Spleen (tissue), 11 donors: ENCODE data around the gene EFNB2. TPM values are rescaled to one million over a fixed set of nuclear protein-coding genes. Genes with fewer than 3 reads are reported as not detected.

Experiments
- DNase-seq: peaks from one replicate; pipeline ENCODE4 v3.0.0-alpha.2; 2020
- H3K27ac ChIP-seq, 8 donors: fragments of 200-600 bp; sonication (generic) in 7 of 8; 1 replicate in 4 of 8; 2 replicates in 4 of 8; pipeline versions ENCODE4 v1.5.0 to v1.8.0; 2016 to 2021; ENCODE audit warnings: inconsistent platforms in 4 of 8, mild to moderate bottlenecking in 4 of 8, moderate library complexity in 1 of 8
- H3K27me3 ChIP-seq, 7 donors: fragments of 200-600 bp; sonication (generic) in 6 of 7; replicated peaks in 1 of 7; 1 replicate in 4 of 7; 2 replicates in 3 of 7; pipeline versions ENCODE4 v1.5.0 to v1.8.0; 2016 to 2021; ENCODE audit warnings: inconsistent platforms in 3 of 7, mild to moderate bottlenecking in 1 of 7
- H3K36me3 ChIP-seq, 6 donors: fragments of 200-600 bp; sonication (generic) in 5 of 6; 1 replicate in 4 of 6; 2 replicates in 2 of 6; pipeline versions ENCODE4 v1.5.0 to v1.8.0; 2016 to 2021; ENCODE audit warnings: inconsistent platforms in 2 of 6
- H3K4me1 ChIP-seq, 6 donors: fragments of 200-600 bp; sonication (generic) in 5 of 6; 1 replicate in 3 of 6; 2 replicates in 3 of 6; pipeline versions ENCODE4 v1.5.0 to v1.8.0; 2016 to 2021; ENCODE audit warnings: inconsistent platforms in 3 of 6
- H3K4me3 ChIP-seq, 8 donors: fragments of 200-600 bp; sonication (generic) in 7 of 8; 1 replicate in 4 of 8; 2 replicates in 4 of 8; pipeline versions ENCODE4 v1.5.0 to v1.8.0; 2016 to 2021; ENCODE audit warnings: inconsistent platforms in 4 of 8, mild to moderate bottlenecking in 4 of 8, moderate library complexity in 2 of 8
- H3K9me3 ChIP-seq, 8 donors: fragments of 200-600 bp; sonication (generic) in 7 of 8; 1 replicate in 4 of 8; 2 replicates in 4 of 8; pipeline versions ENCODE4 v1.5.0 to v1.8.0; 2016 to 2021; ENCODE audit warnings: inconsistent platforms in 4 of 8
- CTCF ChIP-seq, 11 experiments: fragments of 200-600 bp in 7 of 11; fragments of 450-650 bp in 4 of 11; sonication (generic) in 4 of 11; IDR thresholded peaks in 8 of 11; conservative IDR thresholded peaks in 3 of 11; 1 replicate in 7 of 11; 2 replicates in 4 of 11; pipeline versions ENCODE4 v1.4.0 to v1.8.0; 2016 to 2021; ENCODE audit warnings: antibody characterized with exemption in 11 of 11, inconsistent platforms in 4 of 11, mild to moderate bottlenecking in 1 of 11
- POLR2A ChIP-seq, 3 donors: fragments of 450-650 bp; IDR thresholded peaks; one replicate each; pipeline ENCODE4 v1.5.1; 2017; ENCODE audit warnings: antibody characterized with exemption in 3 of 3, mild to moderate bottlenecking in 1 of 3
- POLR2AphosphoS5 ChIP-seq, 3 donors: sonication (generic); formaldehyde crosslinking; IDR thresholded peaks; one replicate each; pipeline ENCODE4 v1.5.1; 2017; ENCODE audit warnings: antibody characterized with exemption in 3 of 3
- WGBS, 5 donors: extraction: QIAGEN DNeasy Blood & Tissue Kit in 3 of 5; methylation state at CpG; one replicate each; pipeline versions ENCODE4 v1.1.5 to v1.1.7; 2013 to 2018; 5-methylcytosine and 5-hydroxymethylcytosine counted together
- intact Hi-C: fragments of 100-400 bp; cut with DNase I; formaldehyde crosslinking; loops from one replicate; pipeline ENCODE4 v1.15.0; 2023; ENCODE audit warnings: low total_unique reads
- polyA plus RNA-seq, 3 donors: library from polyadenylated mRNA; stranded (reverse); fragments of 200-250 nt; gene quantifications; one replicate each; pipeline ENCODE4 v1.2.1, GENCODE V29; 2013
- total RNA-seq, 7 donors: library from RNA; depleted of rRNA in 3 of 7; stranded (reverse); fragments of >200 nt in 3 of 7; fragmentation: NEBNext Ultra II Directional in 4 of 7; extraction: Animal tissue kit (Norgen Biotek cat#: 25700) in 4 of 7; gene quantifications; one replicate each; pipeline versions ENCODE4 v1.1.0 to v1.2.1, GENCODE V29; 2016 to 2021
- donor health status: healthy with polysubstance abuse.
- donor health status: DM: no; HTN: no; CAD: no; lungs with moderate emphysema.
- donor health status: DM: no; HTN: no; CAD: no.
- donor health status: Bipolar disorder and iron deficiency.
- donor health status: healthy.
- donor health status: DM: no; HTN: no; CAD: no.
- donor health status: DM: yes; HTN: yes; CAD: no.

Gene EFNB2
- total and polyA plus RNA-seq, 10 donors: 2.9 to 22.9 (median 16.0) TPM

GRCh38 chr13:106464076-106464475 lies 71.4 kb downstream of the EFNB2 start:
- Histone ChIP-seq H3K4me3 (no peak overlapping the region), H3K27ac (no peak overlapping the region), H3K4me1 (no peaks in the 10 kb centered on the region), H3K36me3 (no peaks in the 10 kb centered on the region), H3K27me3 (no peaks in the 10 kb centered on the region), H3K9me3 (no peaks in the 10 kb centered on the region)
- WGBS, 5 donors: 52 to 80% (median 57%) methylated on average over 4 of the region's 4 CpGs
- intact Hi-C loops: no loop called here
- no peak for DNase-seq
- no peak for TF ChIP-seq POLR2AphosphoS5 (IDR thresholded peaks at IDR 0.05)

- WGBS, 5 donors: 88 to 97% (median 92%) methylated on average over 3 of the region's 3 CpGs
- DNase-seq: no peak
- H3K9me3 ChIP-seq: no peaks in the 10 kb centered on the region
- H3K4me3 ChIP-seq: no peak overlapping the region
- no peaks in the 10 kb centered on the region for H3K27me3 ChIP-seq
- no peaks in the 10 kb centered on the region for H3K4me1 ChIP-seq
- H3K36me3 ChIP-seq: no peaks in the 10 kb centered on the region
- intact Hi-C loops: no loop called here
- TF ChIP-seq POLR2A (IDR thresholded peaks at IDR 0.05) (no peak), CTCF (IDR thresholded peaks at IDR 0.05 in 8 of 11, conservative IDR thresholded peaks at IDR 0.05 in 3 of 11) (no peak), POLR2AphosphoS5 (IDR thresholded peaks at IDR 0.05) (no peak)
- H3K27ac ChIP-seq: no peak overlapping the region
Measured at GRCh38 chr13:106462710-106463109, 72.8 kb downstream of the EFNB2 start.

GRCh38 chr13:106455777-106456176 lies 79.7 kb downstream of the EFNB2 start:
- TF ChIP-seq POLR2A (IDR thresholded peaks at IDR 0.05): no peak
- no peak for TF ChIP-seq POLR2AphosphoS5 (IDR thresholded peaks at IDR 0.05)
- no peak for TF ChIP-seq CTCF (IDR thresholded peaks at IDR 0.05 in 8 of 11, conservative IDR thresholded peaks at IDR 0.05 in 3 of 11)
- Histone ChIP-seq H3K36me3 (no peaks in the 10 kb centered on the region), H3K4me1 (no peaks in the 10 kb centered on the region), H3K27ac (no peak overlapping the region), H3K4me3 (no peak overlapping the region), H3K27me3 (peaks cover 0 to 18% (median 0%) of the 10 kb centered on the region in 7 donors), H3K9me3 (no peaks in the 10 kb centered on the region)
- intact Hi-C loops: no loop called here
- 52 to 92% (median 71%) methylated on average over 3 of the region's 3 CpGs for WGBS, 5 donors
- no peak for DNase-seq

- intact Hi-C loops: no loop called here
- Histone ChIP-seq H3K27me3 (peaks cover 0 to 18% (median 0%) of the 10 kb centered on the region in 7 donors), H3K9me3 (no peaks in the 10 kb centered on the region), H3K27ac (no peak overlapping the region), H3K4me3 (no peak overlapping the region), H3K36me3 (no peaks in the 10 kb centered on the region), H3K4me1 (no peaks in the 10 kb centered on the region)
- no peak for DNase-seq
- WGBS, 5 donors: 89 to 97% (median 96%) methylated on average over 9 of the region's 9 CpGs
- TF ChIP-seq CTCF (IDR thresholded peaks at IDR 0.05 in 8 of 11, conservative IDR thresholded peaks at IDR 0.05 in 3 of 11) (no peak), POLR2A (IDR thresholded peaks at IDR 0.05) (no peak), POLR2AphosphoS5 (IDR thresholded peaks at IDR 0.05) (no peak)
Measured at GRCh38 chr13:106455190-106455589, 80.3 kb downstream of the EFNB2 start.

GRCh38 chr13:106453101-106453500 lies 82.4 kb downstream of the EFNB2 start:
- intact Hi-C loops: no loop called here

More at GRCh38 chr13:106453101-106453500, 82.4 kb downstream of the EFNB2 start:
- WGBS, 5 donors: 82 to 97% (median 89%) methylated on average over 7 of the region's 7 CpGs
- no peak for TF ChIP-seq POLR2A (IDR thresholded peaks at IDR 0.05)
- TF ChIP-seq CTCF (IDR thresholded peaks at IDR 0.05 in 8 of 11, conservative IDR thresholded peaks at IDR 0.05 in 3 of 11): no peak
- TF ChIP-seq POLR2AphosphoS5 (IDR thresholded peaks at IDR 0.05): no peak
- H3K4me3 ChIP-seq: no peak overlapping the region
- DNase-seq: no peak
- no peaks in the 10 kb centered on the region for H3K36me3 ChIP-seq
- H3K9me3 ChIP-seq: no peaks in the 10 kb centered on the region
- H3K27me3 ChIP-seq: peaks cover 0 to 18% (median 0%) of the 10 kb centered on the region in 7 donors
- H3K4me1 ChIP-seq: no peaks in the 10 kb centered on the region
- no peak overlapping the region for H3K27ac ChIP-seq
